Breast epithelium (tissue), 4 donors: Measurements from ENCODE around the gene TCAF1. TPM values are rescaled to one million over a fixed set of nuclear protein-coding genes. Genes with fewer than 3 reads are reported as not detected.

Source experiments
- DNase-seq, 2 donors: peaks; one replicate each; pipeline ENCODE4 v3.0.0-alpha.2; 2019; ENCODE audit warnings: low spot score in 2 of 2
- H3K27ac ChIP-seq, 2 donors: fragments of 200-600 bp; sonication (generic) in 1 of 2; one replicate each; pipeline ENCODE4 v1.5.1; 2016 to 2019; ENCODE audit warnings: mild to moderate bottlenecking in 1 of 2
- H3K27me3 ChIP-seq, 2 donors: fragments of 200-600 bp; sonication (generic) in 1 of 2; one replicate each; pipeline versions ENCODE4 v1.5.1 to v1.6.0; 2017 to 2019; ENCODE audit warnings: control low read depth in 1 of 2, mild to moderate bottlenecking in 1 of 2
- H3K36me3 ChIP-seq: fragments of 200-600 bp; one replicate; pipeline ENCODE4 v1.5.1; 2019
- H3K4me1 ChIP-seq, 2 donors: fragments of 200-600 bp; sonication (generic); one replicate each; pipeline ENCODE4 v1.5.1; 2016 to 2019; ENCODE audit warnings: control low read depth in 1 of 2
- H3K4me3 ChIP-seq, 3 donors: fragments of 200-600 bp; sonication (generic); 1 replicate in 2 of 3; 2 replicates in 1 of 3; pipeline ENCODE4 v1.5.1; 2016 to 2019; ENCODE audit warnings: mild to moderate bottlenecking in 3 of 3, moderate library complexity in 2 of 3
- H3K9me3 ChIP-seq, 2 donors: fragments of 200-600 bp; sonication (generic) in 1 of 2; one replicate each; pipeline ENCODE4 v1.5.1; 2016 to 2019; ENCODE audit warnings: control low read depth in 1 of 2
- CTCF ChIP-seq, 3 donors: fragments of 450-650 bp; IDR thresholded peaks; one replicate each; pipeline ENCODE4 v1.5.1; 2016 to 2017; ENCODE audit warnings: antibody characterized with exemption in 3 of 3, mild to moderate bottlenecking in 3 of 3, moderate library complexity in 3 of 3
- POLR2A ChIP-seq: fragments of 450-650 bp; IDR thresholded peaks from one replicate; pipeline ENCODE4 v1.6.1; 2016; ENCODE audit warnings: antibody characterized with exemption, mild to moderate bottlenecking, moderate library complexity
- POLR2AphosphoS5 ChIP-seq, 3 donors: sonication (generic); formaldehyde crosslinking; IDR thresholded peaks; one replicate each; pipeline ENCODE4 v1.6.1; 2017; ENCODE audit warnings: antibody characterized with exemption in 3 of 3
- intact Hi-C: fragments of 100-400 bp; cut with DNase I; formaldehyde crosslinking; loops from one replicate; pipeline ENCODE4 v1.15.1; 2023; ENCODE audit warnings: low total_unique reads
- total RNA-seq, 3 donors: library from RNA; depleted of rRNA; stranded (reverse); fragments of >200 nt; gene quantifications; one replicate each; pipeline ENCODE4 v1.1.0, GENCODE V29; 2016

Gene TCAF1
- total RNA-seq, 3 donors from 2014 or later, result 44.5 to 51.4 (median 49.8) TPM

- Histone ChIP-seq H3K4me1 (no peaks in the 10 kb centered on the region), H3K4me3 (no peak overlapping the region), H3K9me3 (peaks cover 0 to under 1% of the 10 kb centered on the region in 2 donors), H3K27ac (no peak overlapping the region), H3K36me3 (no peaks in the 10 kb centered on the region), H3K27me3 (no peaks in the 10 kb centered on the region)
- DNase-seq, result no peak
- TF ChIP-seq POLR2AphosphoS5 (IDR thresholded peaks at IDR 0.05) (no peak), POLR2A (no peak), CTCF (IDR thresholded peaks at IDR 0.05) (no peak)
- intact Hi-C loops, result no loop called here
These were observed 36.6 kb upstream of the TCAF1 start for GRCh38 chr7:143938379-143939243.

GRCh38 chr7:143936087-143937009 is 34.4 kb upstream of the TCAF1 start:
- Histone ChIP-seq H3K36me3 (no peaks in the 10 kb centered on the region), H3K4me1 (no peaks in the 10 kb centered on the region), H3K9me3 (peaks cover 4 to 5% of the 10 kb centered on the region in 2 donors), H3K27me3 (no peaks in the 10 kb centered on the region), H3K4me3 (no peak overlapping the region), H3K27ac (no peak overlapping the region)
- TF ChIP-seq POLR2AphosphoS5 (IDR thresholded peaks at IDR 0.05), result no peak
- TF ChIP-seq POLR2A, result no peak
- TF ChIP-seq CTCF (IDR thresholded peaks at IDR 0.05), result no peak
- no peak for DNase-seq
- intact Hi-C loops, result no loop called here

- H3K27ac ChIP-seq, result no peak within 1 kb of the TSS
- no peak within 1 kb of the TSS for H3K4me3 ChIP-seq
- DNase-seq, result no peak
- TF ChIP-seq POLR2A (no peak), POLR2AphosphoS5 (IDR thresholded peaks at IDR 0.05) (no peak), CTCF (IDR thresholded peaks at IDR 0.05) (no peak)
- intact Hi-C loops, result no loop called here
- no peaks in the 10 kb centered on the region for H3K4me1 ChIP-seq
- H3K9me3 ChIP-seq, result peaks cover 4 to 5% of the 10 kb centered on the region in 2 donors
- no peaks in the 10 kb centered on the region for H3K36me3 ChIP-seq
- no peaks in the 10 kb centered on the region for H3K27me3 ChIP-seq
These were observed 32.8 kb upstream of the TCAF1 start, which contains the start of gene OR2F2 for GRCh38 chr7:143934526-143935325. OR2F2 (plus strand) TSS chr7:143935233; CDS start chr7:143935233, 0 bp downstream.

- Histone ChIP-seq H3K27me3 (no peaks in the 10 kb centered on the region), H3K9me3 (peaks cover 4 to 5% of the 10 kb centered on the region in 2 donors), H3K4me1 (no peaks in the 10 kb centered on the region), H3K27ac (no peak overlapping the region), H3K4me3 (no peak overlapping the region), H3K36me3 (no peaks in the 10 kb centered on the region)
- intact Hi-C loops, result no loop called here
- TF ChIP-seq CTCF (IDR thresholded peaks at IDR 0.05) (no peak), POLR2A (no peak), POLR2AphosphoS5 (IDR thresholded peaks at IDR 0.05) (no peak)
- no peak for DNase-seq
These were observed 29.8 kb upstream of the TCAF1 start for GRCh38 chr7:143931739-143932138.
